HG02943 (cell line): Measurements from ENCODE around the gene RAG2.

Source experiments
- ATAC-seq: cut with Tn5 transposase; IDR thresholded peaks from one replicate; pipeline ENCODE4 v1.9.1; 2021; ENCODE audit warnings: mild to moderate bottlenecking, low read depth, moderate library complexity; ENCODE audit not compliant: unreplicated experiment

Gene RAG2

DNA sequence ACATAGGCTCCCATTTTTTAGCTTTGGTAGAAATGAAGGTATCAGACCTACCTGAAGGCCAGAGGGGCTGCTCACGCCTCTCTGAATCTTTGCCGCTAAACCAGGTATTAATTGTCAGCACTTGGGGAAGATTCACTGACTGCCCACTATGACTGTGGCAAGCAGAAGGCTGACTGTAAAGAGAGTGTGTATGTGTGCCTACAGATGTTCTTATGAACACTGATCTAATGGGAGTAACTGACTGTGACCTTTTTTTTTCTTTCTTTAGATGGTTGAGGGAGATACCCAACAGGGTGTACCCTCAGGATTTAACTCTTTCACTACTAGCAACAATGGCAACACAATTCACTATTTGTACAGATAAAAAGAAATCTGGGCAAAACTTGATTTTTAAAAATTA is at the start of gene RAG2:
RAG2 (minus strand) TSS at position 186 of the 400 bp plus-strand sequence. CDS start 4,068 bp downstream, outside the sequence.
- ATAC-seq: no peak

- ATAC-seq: no peak
Measured at GRCh38 chr11:36638556-36638955, 40.5 kb upstream of the RAG2 start.

GRCh38 chr11:36635066-36635862 is 37.2 kb upstream of the RAG2 start:
- no peak for ATAC-seq

GRCh38 chr11:36631774-36632173 is 33.7 kb upstream of the RAG2 start:
- ATAC-seq: no peak

DNA sequence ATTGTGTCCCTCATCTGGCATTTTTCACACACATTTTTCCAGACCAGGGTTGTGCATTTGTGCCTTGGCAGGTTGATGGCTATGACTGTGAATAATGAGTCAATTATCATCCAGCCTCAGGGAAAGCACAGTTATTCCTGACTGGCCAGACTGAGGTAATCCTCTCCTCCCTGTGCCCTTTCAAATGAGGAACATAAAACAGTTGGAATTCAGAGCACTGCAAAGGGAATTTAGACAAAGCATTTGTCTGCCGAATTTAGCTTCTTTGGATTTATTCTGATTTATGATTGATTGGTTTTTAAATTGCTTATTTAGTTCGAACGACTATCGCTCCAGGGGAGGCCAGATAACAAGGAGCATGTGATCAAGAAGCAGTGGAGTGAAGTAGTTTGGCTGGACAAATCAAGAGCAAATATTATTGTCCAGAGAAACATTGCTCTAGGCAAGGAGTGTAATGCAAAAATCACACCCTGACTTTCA is 30.8 kb upstream of the RAG2 start:
- ATAC-seq: no peak

DNA sequence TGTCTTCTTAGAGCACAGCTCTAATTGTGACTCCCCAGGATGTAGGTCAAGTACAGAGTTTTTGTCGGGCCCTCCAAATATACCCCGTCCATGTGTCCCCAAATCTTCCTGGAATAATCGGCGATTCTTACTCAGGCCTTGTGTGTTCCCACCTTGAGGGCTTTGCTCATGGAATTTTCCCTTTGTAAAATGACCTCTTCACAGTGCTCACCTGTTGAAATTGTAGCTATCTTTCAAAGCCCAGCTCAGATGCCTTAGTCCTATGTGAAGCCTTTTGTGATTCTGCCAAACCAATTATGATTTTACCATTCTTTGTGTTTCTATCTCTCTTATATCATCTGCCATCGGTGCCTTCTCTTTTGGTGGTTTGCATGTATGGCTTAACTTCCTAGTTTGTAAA is 30.1 kb upstream of the RAG2 start:
- no peak for ATAC-seq

GRCh38 chr11:36627471-36627870 is 29.4 kb upstream of the RAG2 start:
- no peak for ATAC-seq

- no peak for ATAC-seq
Measured at GRCh38 chr11:36627006-36627405, 29.0 kb upstream of the RAG2 start.

- no peak for ATAC-seq
Measured at GRCh38 chr11:36623494-36623893, 25.5 kb upstream of the RAG2 start.

DNA sequence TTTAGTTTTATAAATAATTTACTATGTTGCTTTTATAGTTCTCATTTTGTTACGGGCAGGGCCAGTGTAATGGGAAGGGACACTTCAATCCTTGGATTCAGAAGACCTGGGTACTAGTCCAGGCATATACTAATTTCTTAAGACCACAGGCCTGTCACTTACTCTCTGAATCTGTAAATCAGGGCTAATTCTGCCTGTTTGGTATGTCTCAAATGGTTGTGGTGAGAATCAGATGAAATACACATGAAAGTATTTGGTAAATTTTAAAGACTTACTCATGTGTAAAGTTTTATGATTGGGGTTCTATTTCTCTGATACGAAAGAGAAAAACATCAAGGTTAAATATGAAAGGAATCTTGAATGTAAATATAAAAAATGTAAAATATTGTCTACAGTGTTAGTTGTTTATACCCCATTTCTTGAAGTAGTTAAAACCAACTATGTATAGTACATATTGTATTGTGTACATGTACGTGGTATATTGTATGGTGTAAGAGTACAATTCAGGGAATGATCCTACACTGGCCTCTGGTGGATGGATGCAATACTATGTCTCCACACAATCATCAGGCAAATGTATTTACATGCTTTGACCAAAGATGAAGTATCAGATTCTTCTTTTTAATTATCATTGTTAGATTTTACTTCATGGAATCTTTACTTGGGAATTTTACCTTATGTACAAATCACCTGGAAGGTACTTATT is 24.5 kb upstream of the RAG2 start:
- no peak for ATAC-seq

DNA sequence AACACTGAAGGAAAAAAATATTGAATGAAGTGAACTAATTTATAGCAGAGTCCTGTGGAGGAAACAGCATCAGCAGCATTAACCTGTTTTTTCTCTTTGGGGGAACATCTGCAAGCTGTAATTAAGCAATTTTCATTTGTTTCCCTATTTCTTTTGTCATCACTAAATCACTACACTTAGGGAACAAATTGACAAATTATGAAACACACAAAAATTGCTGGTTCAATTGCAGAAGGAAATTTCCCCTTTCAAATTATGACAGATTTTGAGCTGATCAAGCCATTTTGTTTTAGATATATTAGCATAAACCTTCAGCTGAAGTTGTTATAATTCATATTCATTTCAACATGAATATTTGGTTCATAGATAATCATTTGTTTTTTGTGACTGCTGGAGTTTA is 22.2 kb upstream of the RAG2 start:
- ATAC-seq: no peak

GRCh38 chr11:36619502-36619901 is 21.5 kb upstream of the RAG2 start:
- ATAC-seq: no peak

- no peak for ATAC-seq
Measured at GRCh38 chr11:36618363-36619047, 20.5 kb upstream of the RAG2 start.

- no peak for ATAC-seq
Measured at GRCh38 chr11:36617543-36618362, 19.7 kb upstream of the RAG2 start.

- ATAC-seq: no peak
Measured at GRCh38 chr11:36615826-36616225, 17.8 kb upstream of the RAG2 start.

DNA sequence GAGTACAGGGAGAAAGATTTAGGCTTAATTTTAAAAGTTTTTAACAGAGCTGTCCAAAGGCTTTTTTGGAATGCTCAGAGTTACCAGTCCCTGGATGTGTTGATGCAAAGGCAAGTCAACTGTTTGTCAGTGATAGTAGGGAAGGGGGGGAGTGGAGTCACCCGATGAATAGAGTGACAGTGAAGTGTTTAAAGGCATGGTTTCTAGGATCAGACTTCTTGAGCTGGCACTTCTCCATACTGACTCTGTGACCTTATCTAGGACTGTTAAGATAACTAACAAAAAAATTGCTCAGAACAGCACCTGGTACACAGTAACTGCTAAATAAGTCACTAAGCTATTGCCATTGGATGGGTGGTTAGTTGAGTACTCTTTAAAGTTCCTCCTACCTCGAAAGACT is 11.3 kb upstream of the RAG2 start:
- ATAC-seq: no peak

- ATAC-seq: no peak
Measured at GRCh38 chr11:36608491-36609199, 10.6 kb upstream of the RAG2 start.

GRCh38 chr11:36605221-36606216 is 7.5 kb upstream of the RAG2 start:
- ATAC-seq: no peak

DNA sequence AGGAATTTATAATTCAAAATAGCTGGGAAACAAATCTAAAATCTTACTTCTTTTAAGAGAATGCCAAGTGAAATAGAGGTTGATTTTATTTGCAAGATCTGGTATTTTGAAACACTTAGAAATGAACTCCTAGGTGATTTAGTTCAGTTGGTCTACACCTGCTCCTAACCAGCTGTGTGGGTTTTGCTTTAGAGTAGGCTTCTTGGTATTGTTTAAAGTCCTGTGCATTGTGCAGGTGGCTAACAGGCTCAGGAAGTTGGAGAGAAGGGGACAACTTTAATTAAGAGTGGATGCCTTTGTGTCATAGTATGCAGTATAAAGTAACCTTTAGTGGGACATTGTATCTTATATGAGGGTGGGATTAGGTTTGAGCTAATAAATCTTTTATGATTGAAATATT is 4.1 kb upstream of the RAG2 start:
- ATAC-seq: no peak
